H9 (cell line): ENCODE results near the gene HBZ. TPM values are rescaled to one million over a fixed set of nuclear protein-coding genes. Genes with fewer than 3 reads are reported as not detected.

ENCODE experiments used
- DNase-seq: peaks from one replicate; pipeline ENCODE4 v3.0.0-alpha.2; 2017
- H2AFZ ChIP-seq: one replicate; pipeline ENCODE4 v1.6.1; 2013; ENCODE audit warnings: mild to moderate bottlenecking, low read length, control low read depth, moderate library complexity
- H2AK5ac ChIP-seq: 2 replicates; pipeline ENCODE4 v1.6.1; 2013; ENCODE audit warnings: low read length, control low read depth, mixed read lengths; ENCODE audit not compliant: insufficient read length
- H2BK120ac ChIP-seq: one replicate; pipeline ENCODE4 v1.6.1; 2013; ENCODE audit warnings: low read depth, mild to moderate bottlenecking, low read length, control low read depth, inconsistent platforms; ENCODE audit not compliant: poor library complexity, severe bottlenecking
- H2BK12ac ChIP-seq: 2 replicates; pipeline ENCODE4 v1.6.1; 2013; ENCODE audit warnings: low read length, control low read depth, mixed read lengths, low read depth; ENCODE audit not compliant: insufficient read length
- H2BK15ac ChIP-seq: 2 replicates; pipeline ENCODE4 v1.6.1; 2013; ENCODE audit warnings: low read depth, low read length, control low read depth
- H2BK20ac ChIP-seq: one replicate; pipeline ENCODE4 v1.6.1; 2013; ENCODE audit warnings: low read depth, mild to moderate bottlenecking, low read length, control low read depth, inconsistent platforms; ENCODE audit not compliant: poor library complexity, severe bottlenecking
- H2BK5ac ChIP-seq: 2 replicates; pipeline ENCODE4 v1.6.1; 2013; ENCODE audit warnings: low read length, control low read depth, mixed read lengths; ENCODE audit not compliant: insufficient read length
- H3K14ac ChIP-seq: 2 replicates; pipeline ENCODE4 v1.6.1; 2013; ENCODE audit warnings: low read length, control low read depth; ENCODE audit not compliant: insufficient read depth
- H3K18ac ChIP-seq: 2 replicates; pipeline ENCODE4 v1.6.1; 2013; ENCODE audit warnings: low read depth, mild to moderate bottlenecking, mixed read lengths, low read length, control low read depth; ENCODE audit not compliant: insufficient read length
- H3K23ac ChIP-seq: 2 replicates; pipeline ENCODE4 v1.6.1; 2013; ENCODE audit warnings: low read length, control low read depth, mixed read lengths, low read depth; ENCODE audit not compliant: insufficient read length
- H3K23me2 ChIP-seq: 2 replicates; pipeline ENCODE4 v1.6.1; 2013; ENCODE audit warnings: low read depth, mild to moderate bottlenecking, mixed read lengths, low read length, control low read depth; ENCODE audit not compliant: insufficient read length, poor library complexity, severe bottlenecking
- H3K27ac ChIP-seq: 2 replicates; pipeline ENCODE4 v1.5.1; 2013; ENCODE audit warnings: low read length, control low read depth, mixed read lengths, low read depth; ENCODE audit not compliant: insufficient read length
- H3K27me3 ChIP-seq: 2 replicates; pipeline ENCODE4 v1.6.1; 2013; ENCODE audit warnings: low read length, control low read depth, inconsistent platforms; ENCODE audit not compliant: insufficient read depth
- H3K4ac ChIP-seq: 2 replicates; pipeline ENCODE4 v1.6.1; 2013; ENCODE audit warnings: low read depth, mild to moderate bottlenecking, control low read depth, inconsistent platforms, low read length, moderate library complexity
- H3K4me1 ChIP-seq: 2 replicates; pipeline ENCODE4 v1.6.1; 2013; ENCODE audit warnings: low read length, control low read depth, inconsistent platforms; ENCODE audit not compliant: insufficient read depth
- H3K4me2 ChIP-seq: 2 replicates; pipeline ENCODE4 v1.6.1; 2013; ENCODE audit warnings: low read length, control low read depth, mixed read lengths; ENCODE audit not compliant: insufficient read length, insufficient read depth
- H3K56ac ChIP-seq: 2 replicates; pipeline ENCODE4 v1.6.1; 2013; ENCODE audit warnings: low read depth, mild to moderate bottlenecking, mixed read lengths, low read length, control low read depth; ENCODE audit not compliant: insufficient read length
- H3K79me1 ChIP-seq: 2 replicates; pipeline ENCODE4 v1.6.1; 2013; ENCODE audit warnings: low read depth, mild to moderate bottlenecking, moderate library complexity, low read length, control low read depth, inconsistent platforms; ENCODE audit not compliant: insufficient read depth, poor library complexity, severe bottlenecking
- H3K79me2 ChIP-seq: 2 replicates; pipeline ENCODE4 v1.6.1; 2013; ENCODE audit warnings: low read length, control low read depth, inconsistent platforms; ENCODE audit not compliant: insufficient read depth
- H3K9ac ChIP-seq: 2 replicates; pipeline ENCODE4 v1.6.1; 2013; ENCODE audit warnings: low read length, control low read depth, mixed read lengths; ENCODE audit not compliant: insufficient read length; ENCODE audit errors: extremely low read depth
- H3K9me3 ChIP-seq: one replicate; pipeline ENCODE4 v1.6.1; 2013; ENCODE audit warnings: low read depth, low read length, inconsistent platforms; ENCODE audit not compliant: control insufficient read depth
- H3T11ph ChIP-seq: one replicate; pipeline ENCODE4 v1.6.1; 2013; ENCODE audit warnings: mild to moderate bottlenecking, low read length, control low read depth, inconsistent platforms
- H4K20me1 ChIP-seq: one replicate; pipeline ENCODE4 v1.6.1; 2013; ENCODE audit not compliant: control insufficient read depth, insufficient read length, insufficient read depth
- H4K5ac ChIP-seq: 2 replicates; pipeline ENCODE4 v1.6.1; 2013; ENCODE audit warnings: low read depth, mild to moderate bottlenecking, mixed read lengths, low read length, control low read depth; ENCODE audit not compliant: insufficient read length
- H4K8ac ChIP-seq: replicated peaks from 2 replicates; pipeline ENCODE4 v1.6.1; 2013; ENCODE audit warnings: low read length, control low read depth, mixed read lengths, low read depth; ENCODE audit not compliant: insufficient read length
- H4K91ac ChIP-seq: 2 replicates; pipeline ENCODE4 v1.6.1; 2013; ENCODE audit warnings: low read depth, mild to moderate bottlenecking, moderate library complexity, mixed read lengths, low read length, control low read depth; ENCODE audit not compliant: insufficient read length
- H3K27ac Mint-ChIP-seq, 3 experiments: 2 replicates in 2 of 3; 3 replicates in 1 of 3; pipeline ENCODE4 v1.8.0; 2020 to 2021; ENCODE audit warnings: mixed read lengths in 3 of 3, mild to moderate bottlenecking in 1 of 3, moderate library complexity in 1 of 3
- H3K27me3 Mint-ChIP-seq: 2 replicates; pipeline ENCODE4 v1.8.0; 2021; ENCODE audit warnings: low read depth, mild to moderate bottlenecking, moderate library complexity, mixed read lengths
- H3K36me3 Mint-ChIP-seq, 3 experiments: 2 replicates in 2 of 3; 3 replicates in 1 of 3; pipeline ENCODE4 v1.8.0; 2020 to 2021; ENCODE audit warnings: low read depth in 3 of 3, mixed read lengths in 3 of 3; ENCODE audit not compliant: insufficient read depth in 1 of 3
- H3K4me1 Mint-ChIP-seq, 2 experiments: 2 replicates each; pipeline ENCODE4 v1.8.0; 2020; ENCODE audit warnings: mixed read lengths in 2 of 2
- H3K4me3 Mint-ChIP-seq, 2 experiments: 2 replicates in 1 of 2; 3 replicates in 1 of 2; pipeline ENCODE4 v1.8.0; 2020 to 2021; ENCODE audit warnings: mild to moderate bottlenecking in 2 of 2, mixed read lengths in 2 of 2, moderate library complexity in 1 of 2
- H3K9me3 Mint-ChIP-seq, 2 experiments: 2 replicates in 1 of 2; 3 replicates in 1 of 2; pipeline ENCODE4 v1.8.0; 2020; ENCODE audit warnings: mild to moderate bottlenecking in 2 of 2, mixed read lengths in 2 of 2, moderate library complexity in 1 of 2
- WGBS: extraction: QIAGEN DNeasy Blood & Tissue Kit; methylation state at CpG from one replicate; pipeline ENCODE4 v1.1.7; 2013; ENCODE audit warnings: missing lambda C conversion rate, low lambda C conversion rate, mixed read lengths; ENCODE audit not compliant: insufficient read length; ENCODE audit errors: extremely low coverage; 5-methylcytosine and 5-hydroxymethylcytosine counted together
- total RNA-seq: library from RNA; stranded (reverse); gene quantifications from 2 replicates; pipeline ENCODE4 v1.2.1, GENCODE V29; 2021
- TF ChIP-seq, protein P1 (sequence below): fragments of 200-600 bp; sonication (generic); conservative IDR thresholded peaks from 3 replicates; pipeline ENCODE4 v1.8.0; 2021; ENCODE audit warnings: antibody characterized with exemption, mild to moderate bottlenecking

Gene HBZ
- total RNA-seq, 1 experiment from 2014 or later: not detected

DNA sequence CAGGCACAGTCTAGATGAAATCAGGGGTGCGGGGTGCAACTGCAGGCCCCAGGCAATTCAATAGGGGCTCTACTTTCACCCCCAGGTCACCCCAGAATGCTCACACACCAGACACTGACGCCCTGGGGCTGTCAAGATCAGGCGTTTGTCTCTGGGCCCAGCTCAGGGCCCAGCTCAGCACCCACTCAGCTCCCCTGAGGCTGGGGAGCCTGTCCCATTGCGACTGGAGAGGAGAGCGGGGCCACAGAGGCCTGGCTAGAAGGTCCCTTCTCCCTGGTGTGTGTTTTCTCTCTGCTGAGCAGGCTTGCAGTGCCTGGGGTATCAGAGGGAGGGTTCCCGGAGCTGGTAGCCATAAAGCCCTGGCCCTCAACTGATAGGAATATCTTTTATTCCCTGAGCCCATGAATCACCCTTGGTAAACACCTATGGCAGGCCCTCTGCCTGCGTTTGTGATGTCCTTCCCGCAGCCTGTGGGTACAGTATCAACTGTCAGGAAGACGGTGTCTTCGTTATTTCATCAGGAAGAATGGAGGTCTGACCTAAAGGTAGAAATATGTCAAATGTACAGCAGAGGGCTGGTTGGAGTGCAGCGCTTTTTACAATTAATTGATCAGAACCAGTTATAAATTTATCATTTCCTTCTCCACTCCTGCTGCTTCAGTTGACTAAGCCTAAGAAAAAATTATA, 25.7 kb downstream of the HBZ start:
- peaks cover 4 to 7% of the 10 kb centered on the region in 2 experiments; a peak in 2 of 5 replicates for H3K9me3 Mint-ChIP-seq
- no peak for DNase-seq
- peaks cover 65% of the 10 kb centered on the region for H3K27me3 Mint-ChIP-seq
- Histone ChIP-seq H3K4me1 (no peaks in the 10 kb centered on the region; the same call in 1 of the 2 replicates), H4K5ac (no peak overlapping the region), H4K20me1 (no peaks in the 10 kb centered on the region), H3K27me3 (peaks cover 48% of the 10 kb centered on the region), H2AFZ (no peak overlapping the region), H2BK120ac (no peak overlapping the region), H3K23ac (no peak overlapping the region), H2AK5ac (no peak overlapping the region), H3K23me2 (peaks cover 5% of the 10 kb centered on the region), H3K9ac (no peak overlapping the region), H3K56ac (no peak overlapping the region), H3K4ac (no peak overlapping the region), H3K9me3 (no peaks in the 10 kb centered on the region), H2BK20ac (no peak overlapping the region), H3T11ph (no peak overlapping the region), H3K4me2 (no peak overlapping the region), H2BK12ac (no peak overlapping the region), H3K14ac (no peak overlapping the region), H3K18ac (no peak overlapping the region), H3K27ac (no peak overlapping the region), H4K91ac (no peak overlapping the region), H3K79me2 (no peaks in the 10 kb centered on the region), H4K8ac (no peak overlapping the region), H3K79me1 (no peaks in the 10 kb centered on the region), H2BK15ac (no peak overlapping the region), H2BK5ac (no peak overlapping the region)
- H3K4me3 Mint-ChIP-seq: peak overlapping the region in 1 of 2 experiments; percentile 63; a peak in 4 of 5 replicates
- H3K4me1 Mint-ChIP-seq: peaks cover 15 to 17% of the 10 kb centered on the region in 2 experiments
- TF ChIP-seq, protein P1, sequence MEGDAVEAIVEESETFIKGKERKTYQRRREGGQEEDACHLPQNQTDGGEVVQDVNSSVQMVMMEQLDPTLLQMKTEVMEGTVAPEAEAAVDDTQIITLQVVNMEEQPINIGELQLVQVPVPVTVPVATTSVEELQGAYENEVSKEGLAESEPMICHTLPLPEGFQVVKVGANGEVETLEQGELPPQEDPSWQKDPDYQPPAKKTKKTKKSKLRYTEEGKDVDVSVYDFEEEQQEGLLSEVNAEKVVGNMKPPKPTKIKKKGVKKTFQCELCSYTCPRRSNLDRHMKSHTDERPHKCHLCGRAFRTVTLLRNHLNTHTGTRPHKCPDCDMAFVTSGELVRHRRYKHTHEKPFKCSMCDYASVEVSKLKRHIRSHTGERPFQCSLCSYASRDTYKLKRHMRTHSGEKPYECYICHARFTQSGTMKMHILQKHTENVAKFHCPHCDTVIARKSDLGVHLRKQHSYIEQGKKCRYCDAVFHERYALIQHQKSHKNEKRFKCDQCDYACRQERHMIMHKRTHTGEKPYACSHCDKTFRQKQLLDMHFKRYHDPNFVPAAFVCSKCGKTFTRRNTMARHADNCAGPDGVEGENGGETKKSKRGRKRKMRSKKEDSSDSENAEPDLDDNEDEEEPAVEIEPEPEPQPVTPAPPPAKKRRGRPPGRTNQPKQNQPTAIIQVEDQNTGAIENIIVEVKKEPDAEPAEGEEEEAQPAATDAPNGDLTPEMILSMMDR: no peak
- no CpG with 5 or more reads among the region's 11 CpGs for WGBS
- H3K27ac Mint-ChIP-seq: no peak overlapping the region
- H3K36me3 Mint-ChIP-seq: peaks cover 0 to 6% (median 0%) of the 10 kb centered on the region in 3 experiments; a peak in 3 of 7 replicates
